ENCODE results near the gene GLRA1. TPM values are rescaled to one million over a fixed set of nuclear protein-coding genes. Genes with fewer than 3 reads are reported as not detected.
A peak's percentile ranks its signal among the peaks of the same experiment; 100 is the strongest.

The GLRA1 gene
- total and polyA plus RNA-seq, 2 experiments from 2014 or later = not detected

DNA sequence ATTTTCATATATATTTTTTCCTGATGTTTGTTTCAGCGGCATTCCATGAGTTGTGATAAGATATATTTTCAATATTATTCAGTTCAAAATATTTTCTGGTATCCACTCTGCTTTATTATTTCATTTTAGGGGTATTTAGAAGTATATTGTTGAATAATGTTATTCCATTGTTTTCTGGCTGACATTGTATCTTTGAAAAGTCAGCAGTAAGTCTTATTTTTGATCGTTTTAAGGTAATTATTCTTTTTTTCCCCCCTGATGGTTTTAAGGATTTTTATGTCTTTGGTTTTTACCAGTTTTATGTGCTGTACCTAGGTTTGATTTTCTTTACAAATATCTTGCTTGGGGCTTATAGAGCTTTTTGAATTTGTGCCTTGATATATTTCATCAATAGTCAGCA is 6.6 kb upstream of the GLRA1 start:
- H3K4me2 ChIP-seq (ENCODE audit: unreplicated experiment) = no peak overlapping the region
- H3K4me3 ChIP-seq = no peak overlapping the region
- H3F3A ChIP-seq (ENCODE audit: insufficient read depth) = no peaks in the 10 kb centered on the region
- DNase-seq = no peak
- no peaks in the 10 kb centered on the region for H4K20me1 ChIP-seq (ENCODE audit: insufficient read depth)
- WGBS, 2 experiments (ENCODE audit: low coverage in 1 of 2, low lambda C conversion rate in 2 of 2, missing lambda C conversion rate in 2 of 2) = 25 to 38% methylated on average over 2 of the region's 2 CpGs
- in situ Hi-C loops (cut with MboI) = no loop called here
- H3K27me3 ChIP-seq (replicated peaks; ENCODE audit: insufficient read depth) = no peaks in the 10 kb centered on the region
- H3K27ac ChIP-seq = no peak overlapping the region
- no peaks in the 10 kb centered on the region for H3K4me1 ChIP-seq (ENCODE audit: insufficient read depth)
- no peak for TF ChIP-seq EZH2 (IDR thresholded peaks at IDR 0.05; ENCODE audit: insufficient read depth, poor library complexity, severe bottlenecking)
- no peak for TF ChIP-seq EZH2phosphoT487 (IDR thresholded peaks at IDR 0.05; ENCODE audit: insufficient read depth, low read depth)
- H3K36me3 ChIP-seq (ENCODE audit: low read depth) = no peaks in the 10 kb centered on the region
- no peaks in the 10 kb centered on the region for H3K9me3 ChIP-seq (ENCODE audit: low read depth)
- no peak overlapping the region for H3K9ac ChIP-seq
- no peaks in the 10 kb centered on the region for H3K79me2 ChIP-seq (ENCODE audit: insufficient read depth)
- H3K9me2 ChIP-seq (ENCODE audit: insufficient read depth) = no peaks in the 10 kb centered on the region
- H2AFZ ChIP-seq = no peak overlapping the region

- no peak overlapping the region for H3K4me2 ChIP-seq (ENCODE audit: unreplicated experiment)
- in situ Hi-C loops (cut with MboI) = no loop called here
- H3K4me3 ChIP-seq = no peak overlapping the region
- H3K4me1 ChIP-seq (ENCODE audit: insufficient read depth) = no peaks in the 10 kb centered on the region
- no peaks in the 10 kb centered on the region for H3K79me2 ChIP-seq (ENCODE audit: insufficient read depth)
- H3K9ac ChIP-seq = no peak overlapping the region
- H3K27ac ChIP-seq = no peak overlapping the region
- H3K9me2 ChIP-seq (ENCODE audit: insufficient read depth) = no peaks in the 10 kb centered on the region
- no peaks in the 10 kb centered on the region for H3K9me3 ChIP-seq (ENCODE audit: low read depth)
- H4K20me1 ChIP-seq (ENCODE audit: insufficient read depth) = no peaks in the 10 kb centered on the region
- DNase-seq = no peak
- H2AFZ ChIP-seq = no peak overlapping the region
- no peaks in the 10 kb centered on the region; the same call in 1 of the 2 replicates for H3K27me3 ChIP-seq (replicated peaks; ENCODE audit: insufficient read depth)
- no peaks in the 10 kb centered on the region for H3F3A ChIP-seq (ENCODE audit: insufficient read depth)
- H3K36me3 ChIP-seq (ENCODE audit: low read depth) = no peaks in the 10 kb centered on the region
- TF ChIP-seq EZH2 (IDR thresholded peaks at IDR 0.05; ENCODE audit: insufficient read depth, poor library complexity, severe bottlenecking) (no peak), EZH2phosphoT487 (IDR thresholded peaks at IDR 0.05; ENCODE audit: insufficient read depth, low read depth) (no peak)
- WGBS, 2 experiments (ENCODE audit: low coverage in 1 of 2, low lambda C conversion rate in 2 of 2, missing lambda C conversion rate in 2 of 2) = 11 to 13% methylated on average over 3 of the region's 3 CpGs
Measured at GRCh38 chr5:151926188-151926587, 1.5 kb upstream of the GLRA1 start.

DNA sequence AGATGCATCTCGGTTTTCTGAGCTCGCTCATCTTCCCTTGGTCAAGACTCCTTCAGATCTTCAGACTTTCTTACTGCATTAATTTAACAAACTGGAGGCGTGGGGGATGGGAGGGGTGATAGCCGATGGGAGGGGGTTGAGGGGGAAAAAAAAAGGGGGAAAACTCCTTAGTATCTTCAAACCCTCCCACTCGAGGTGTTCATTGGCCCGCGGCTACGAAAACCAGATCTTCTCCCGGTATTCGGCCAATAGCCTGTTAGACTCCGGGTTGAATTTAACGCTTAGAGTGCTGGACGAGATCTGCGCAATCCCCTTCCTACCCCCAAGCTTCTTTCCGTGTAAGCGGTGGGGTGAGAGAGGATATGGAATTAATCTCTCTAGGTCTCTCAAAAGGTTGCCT is 689 bp upstream of the GLRA1 start:
- 2 to 3% methylated on average over 16 of the region's 16 CpGs for WGBS, 2 experiments (ENCODE audit: low coverage in 1 of 2, low lambda C conversion rate in 2 of 2, missing lambda C conversion rate in 2 of 2)
- in situ Hi-C loops (cut with MboI) = no loop called here
- no peaks in the 10 kb centered on the region for H3K9me3 ChIP-seq (ENCODE audit: low read depth)
- H3K79me2 ChIP-seq (ENCODE audit: insufficient read depth) = no peaks in the 10 kb centered on the region
- H3K4me2 ChIP-seq (ENCODE audit: unreplicated experiment) = no peak overlapping the region
- H4K20me1 ChIP-seq (ENCODE audit: insufficient read depth) = no peaks in the 10 kb centered on the region
- no peaks in the 10 kb centered on the region for H3K4me1 ChIP-seq (ENCODE audit: insufficient read depth)
- H3K36me3 ChIP-seq (ENCODE audit: low read depth) = no peaks in the 10 kb centered on the region
- H3K4me3 ChIP-seq = no peak overlapping the region
- no peak for TF ChIP-seq EZH2phosphoT487 (IDR thresholded peaks at IDR 0.05; ENCODE audit: insufficient read depth, low read depth)
- no peak for TF ChIP-seq EZH2 (IDR thresholded peaks at IDR 0.05; ENCODE audit: insufficient read depth, poor library complexity, severe bottlenecking)
- no peak for DNase-seq
- H2AFZ ChIP-seq = no peak overlapping the region
- H3K27me3 ChIP-seq (replicated peaks; ENCODE audit: insufficient read depth) = no peaks in the 10 kb centered on the region; the same call in 1 of the 2 replicates
- no peaks in the 10 kb centered on the region for H3K9me2 ChIP-seq (ENCODE audit: insufficient read depth)
- H3F3A ChIP-seq (ENCODE audit: insufficient read depth) = no peaks in the 10 kb centered on the region
- H3K9ac ChIP-seq = no peak overlapping the region
- H3K27ac ChIP-seq = no peak overlapping the region

- DNase-seq = peak; percentile 3
- Histone ChIP-seq H3K9me3 (ENCODE audit: low read depth) (no peaks in the 10 kb centered on the region), H3F3A (ENCODE audit: insufficient read depth) (no peaks in the 10 kb centered on the region), H3K4me3 (no peak overlapping the region), H3K9me2 (ENCODE audit: insufficient read depth) (no peaks in the 10 kb centered on the region), H3K79me2 (ENCODE audit: insufficient read depth) (no peaks in the 10 kb centered on the region), H3K36me3 (ENCODE audit: low read depth) (no peaks in the 10 kb centered on the region), H2AFZ (no peak overlapping the region), H3K4me1 (ENCODE audit: insufficient read depth) (no peaks in the 10 kb centered on the region), H3K9ac (no peak overlapping the region), H4K20me1 (ENCODE audit: insufficient read depth) (no peaks in the 10 kb centered on the region), H3K27me3 (replicated peaks; ENCODE audit: insufficient read depth) (no peaks in the 10 kb centered on the region; the same call in 1 of the 2 replicates), H3K27ac (no peak overlapping the region), H3K4me2 (ENCODE audit: unreplicated experiment) (no peak overlapping the region)
- in situ Hi-C loops (cut with MboI) = no loop called here
- WGBS, 2 experiments (ENCODE audit: low coverage in 1 of 2, low lambda C conversion rate in 2 of 2, missing lambda C conversion rate in 2 of 2) = 5 to 11% methylated on average over 15 to 19 of the region's 19 CpGs
- TF ChIP-seq EZH2phosphoT487 (IDR thresholded peaks at IDR 0.05; ENCODE audit: insufficient read depth, low read depth) = no peak
- TF ChIP-seq EZH2 (IDR thresholded peaks at IDR 0.05; ENCODE audit: insufficient read depth, poor library complexity, severe bottlenecking) = no peak
Measured at GRCh38 chr5:151923866-151924476, 680 bp downstream of the GLRA1 start.

Measured in GM23248 (cell line).